HG02798 (cell line): ENCODE results near the gene LAMA5.

Experiments used
- ATAC-seq: cut with Tn5 transposase; IDR thresholded peaks from one replicate; pipeline ENCODE4 v1.9.1; 2021; ENCODE audit warnings: mild to moderate bottlenecking; ENCODE audit not compliant: unreplicated experiment, poor library complexity

Gene LAMA5

GRCh38 chr20:62361799-62362589 lies 5.1 kb downstream of the LAMA5 start:
- ATAC-seq: no peak

DNA sequence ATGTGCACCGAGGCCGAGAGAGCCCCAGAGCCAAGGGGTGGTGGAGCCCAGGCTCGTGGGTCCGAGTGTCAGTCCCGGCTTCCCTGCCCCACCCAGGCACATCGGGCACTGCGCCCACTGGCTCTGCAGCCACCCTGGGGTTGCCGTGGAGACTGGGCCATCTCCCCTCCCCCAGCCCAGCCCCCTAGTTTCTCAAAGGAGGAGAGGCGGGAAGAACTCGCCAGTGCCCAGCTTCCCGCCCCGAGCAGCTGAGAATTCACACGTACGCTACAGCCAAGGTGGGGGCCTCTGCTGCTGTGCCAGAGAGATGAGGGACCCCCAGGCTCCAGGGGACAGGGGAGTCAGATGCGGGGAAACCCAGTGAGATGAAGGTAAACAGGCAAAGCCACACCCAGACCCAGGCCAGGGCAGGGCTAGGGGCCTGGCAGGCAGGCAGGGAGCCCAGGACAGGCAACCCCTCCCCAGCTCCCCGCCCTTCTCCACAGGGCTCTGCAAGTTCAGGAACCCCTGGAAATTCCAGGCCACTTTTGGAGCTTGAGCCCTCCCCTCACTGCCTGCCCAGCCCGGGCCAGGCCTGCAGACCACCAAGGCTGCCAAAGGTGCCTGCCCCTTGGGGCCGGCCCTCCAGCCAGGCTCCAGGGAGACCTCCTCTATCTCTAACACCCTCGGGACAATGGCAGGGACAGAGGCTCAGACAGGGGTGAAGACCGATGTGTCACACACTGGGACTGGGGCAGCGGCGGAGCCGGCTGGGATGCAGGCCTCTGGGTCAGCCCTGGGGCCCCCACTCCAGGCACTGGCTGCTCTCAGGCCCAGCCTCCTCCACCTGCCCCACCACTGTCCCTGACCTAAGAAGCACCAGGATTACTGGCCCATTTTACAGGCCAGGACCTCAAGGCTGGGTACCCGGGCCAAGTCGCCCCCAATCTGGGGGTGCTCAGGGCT lies 6.0 kb downstream of the LAMA5 start:
- no peak for ATAC-seq

DNA sequence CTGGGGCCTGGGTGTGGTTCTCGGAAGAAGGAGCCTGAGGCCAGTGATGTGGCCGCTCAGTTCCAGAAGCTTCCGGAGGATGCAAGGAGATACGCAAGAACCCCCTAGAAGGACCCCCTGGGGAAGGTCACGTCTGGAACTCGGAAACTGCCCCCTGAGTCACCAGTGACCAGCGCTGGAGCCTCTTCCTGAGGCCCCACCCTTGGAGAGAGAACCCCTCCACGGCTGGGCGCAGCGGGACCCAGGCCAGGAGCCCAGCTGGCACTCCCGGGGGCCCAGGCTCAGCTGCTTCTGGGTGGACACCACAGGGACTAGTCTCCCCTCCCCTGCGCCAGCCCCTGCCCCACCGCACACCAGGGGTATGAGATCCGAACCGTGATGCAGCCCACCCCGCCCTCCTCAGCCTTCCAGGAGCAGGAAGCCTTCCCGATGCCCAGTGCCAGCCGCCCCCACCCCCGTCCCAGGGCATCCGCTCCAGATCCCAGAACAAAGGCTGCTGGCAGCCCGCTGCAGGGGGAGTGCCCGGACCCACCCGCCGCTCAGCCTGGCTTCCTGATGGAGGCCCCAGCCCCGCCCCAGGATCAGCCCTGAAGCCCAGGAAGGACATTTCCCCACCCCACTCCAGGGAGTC lies 7.5 kb downstream of the LAMA5 start:
- no peak for ATAC-seq

DNA sequence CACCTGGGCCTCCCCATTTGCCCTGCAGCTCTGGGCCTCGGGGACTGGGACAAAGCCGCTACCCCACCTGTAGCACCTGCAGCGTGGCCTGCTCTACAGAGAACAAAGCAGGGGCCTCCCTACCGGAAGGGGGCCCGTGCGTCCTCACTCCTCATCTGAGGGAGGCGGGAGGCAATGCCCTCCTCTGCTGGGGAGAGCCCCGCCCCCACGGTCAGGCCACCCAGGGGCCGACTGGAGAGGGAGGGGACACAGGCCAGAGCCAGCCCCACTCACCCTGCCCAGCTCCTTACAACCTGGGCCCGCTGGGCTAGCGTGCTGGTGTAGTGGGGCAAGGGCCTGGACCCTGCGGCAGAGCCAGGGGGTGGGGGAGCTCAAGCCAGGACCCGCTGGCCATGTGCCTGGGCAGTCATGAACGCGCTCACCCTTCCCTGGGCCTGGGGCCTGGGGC lies 8.0 kb downstream of the LAMA5 start:
- no peak for ATAC-seq

GRCh38 chr20:62358171-62359042 lies 8.7 kb downstream of the LAMA5 start:
- ATAC-seq: no peak

DNA sequence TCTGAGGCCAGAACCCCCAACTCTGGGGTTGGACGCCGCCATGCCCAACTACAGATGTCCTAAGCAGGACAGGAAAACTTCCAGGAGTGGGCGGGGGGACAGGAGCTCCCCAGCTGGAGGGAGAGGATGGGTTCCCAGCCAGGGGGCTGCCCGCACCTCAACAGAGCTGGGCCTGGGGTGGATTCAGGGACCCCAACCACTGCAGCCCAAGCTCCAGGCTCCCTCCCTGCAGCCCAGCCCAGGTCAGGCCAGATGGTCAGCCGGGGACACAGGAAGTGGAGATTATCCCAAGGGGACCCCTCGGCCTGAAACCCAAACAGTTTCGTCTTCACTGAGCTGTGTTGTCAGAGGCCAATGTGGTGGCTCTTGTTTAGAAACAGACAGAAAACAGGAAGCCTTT lies 9.4 kb downstream of the LAMA5 start:
- ATAC-seq: no peak

DNA sequence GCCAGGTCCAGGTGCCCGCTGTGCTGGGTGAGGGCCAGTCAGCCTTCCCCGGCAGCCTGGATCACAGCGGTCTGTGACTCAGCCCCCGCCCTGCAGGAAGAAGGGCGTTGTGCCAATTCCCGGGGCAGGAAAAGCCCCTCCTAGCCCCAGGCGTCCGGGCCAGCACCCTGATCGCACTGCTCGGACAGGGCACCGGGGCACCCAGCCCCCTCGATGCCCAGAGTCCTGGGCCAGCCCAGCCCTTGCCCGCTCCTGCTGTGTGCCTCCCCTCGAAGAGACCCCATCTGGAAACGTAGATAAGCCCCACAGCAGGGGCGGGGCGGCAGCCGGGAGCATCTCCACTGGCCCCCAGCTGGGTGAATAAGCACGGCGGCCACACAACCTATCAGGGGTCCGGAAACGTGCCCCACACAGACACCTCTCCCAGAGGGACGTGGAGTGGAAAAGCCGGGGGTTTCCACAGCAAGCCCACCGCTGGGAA lies 9.9 kb downstream of the LAMA5 start:
- ATAC-seq: no peak

GRCh38 chr20:62356589-62357186 lies 10.4 kb downstream of the LAMA5 start:
- no peak for ATAC-seq

DNA sequence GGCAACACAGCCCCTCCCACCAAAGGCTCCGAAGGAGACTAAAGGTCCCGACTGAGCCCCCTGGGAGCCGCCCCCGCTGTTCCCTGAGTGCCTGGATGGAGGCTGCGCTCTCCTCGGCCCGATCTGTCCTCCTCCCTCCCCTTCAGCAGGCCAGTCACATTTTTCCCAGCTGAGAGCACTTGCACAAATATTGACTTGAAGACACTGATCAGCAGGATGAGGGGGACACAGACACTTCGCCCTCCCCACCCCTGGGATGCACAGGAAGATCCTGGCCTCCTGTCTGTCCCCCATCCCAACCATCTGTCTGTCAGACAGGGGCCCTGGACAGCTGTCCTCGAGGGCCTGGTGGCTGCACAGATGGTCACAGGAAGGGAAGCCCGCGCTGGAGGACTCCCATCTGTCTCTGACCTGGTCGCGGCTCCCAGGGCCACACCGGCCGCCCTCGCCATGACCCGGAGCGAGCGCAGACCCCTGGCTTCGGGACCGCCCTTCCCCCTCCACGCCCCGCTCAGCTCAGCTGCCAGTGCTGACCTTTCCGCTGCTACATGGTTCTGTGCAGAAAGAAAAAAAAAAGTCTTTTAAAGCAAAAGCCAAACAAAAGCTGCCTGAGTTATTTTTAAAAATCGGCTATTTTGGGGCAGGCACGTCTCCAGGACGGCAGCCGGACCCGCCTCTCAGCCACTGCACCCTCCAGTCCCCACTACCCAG lies 11.1 kb downstream of the LAMA5 start:
- no peak for ATAC-seq

DNA sequence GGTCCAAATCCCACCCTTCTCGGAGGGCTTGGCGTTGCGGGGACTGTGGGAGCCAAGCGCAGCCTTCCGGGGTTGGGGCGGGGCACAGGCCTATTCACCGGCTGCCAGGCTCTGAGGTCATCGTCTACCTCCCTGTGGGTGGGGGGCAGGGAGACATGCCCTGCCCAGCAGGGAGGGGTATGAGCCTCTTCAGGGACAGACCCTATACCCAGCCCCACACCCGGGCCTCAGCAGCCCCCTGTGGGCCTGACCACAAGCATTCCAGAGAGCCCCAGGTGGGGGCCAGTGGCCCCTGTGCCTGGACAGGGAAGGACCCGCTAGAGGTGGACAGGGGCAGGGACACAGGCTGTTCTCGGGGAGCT lies 11.6 kb downstream of the LAMA5 start:
- no peak for ATAC-seq

- ATAC-seq: no peak
These were observed 12.2 kb downstream of the LAMA5 start for GRCh38 chr20:62354811-62355341.

GRCh38 chr20:62354031-62354808 lies 12.9 kb downstream of the LAMA5 start:
- ATAC-seq: no peak

- no peak for ATAC-seq
These were observed 13.7 kb downstream of the LAMA5 start for GRCh38 chr20:62353289-62354030.

DNA sequence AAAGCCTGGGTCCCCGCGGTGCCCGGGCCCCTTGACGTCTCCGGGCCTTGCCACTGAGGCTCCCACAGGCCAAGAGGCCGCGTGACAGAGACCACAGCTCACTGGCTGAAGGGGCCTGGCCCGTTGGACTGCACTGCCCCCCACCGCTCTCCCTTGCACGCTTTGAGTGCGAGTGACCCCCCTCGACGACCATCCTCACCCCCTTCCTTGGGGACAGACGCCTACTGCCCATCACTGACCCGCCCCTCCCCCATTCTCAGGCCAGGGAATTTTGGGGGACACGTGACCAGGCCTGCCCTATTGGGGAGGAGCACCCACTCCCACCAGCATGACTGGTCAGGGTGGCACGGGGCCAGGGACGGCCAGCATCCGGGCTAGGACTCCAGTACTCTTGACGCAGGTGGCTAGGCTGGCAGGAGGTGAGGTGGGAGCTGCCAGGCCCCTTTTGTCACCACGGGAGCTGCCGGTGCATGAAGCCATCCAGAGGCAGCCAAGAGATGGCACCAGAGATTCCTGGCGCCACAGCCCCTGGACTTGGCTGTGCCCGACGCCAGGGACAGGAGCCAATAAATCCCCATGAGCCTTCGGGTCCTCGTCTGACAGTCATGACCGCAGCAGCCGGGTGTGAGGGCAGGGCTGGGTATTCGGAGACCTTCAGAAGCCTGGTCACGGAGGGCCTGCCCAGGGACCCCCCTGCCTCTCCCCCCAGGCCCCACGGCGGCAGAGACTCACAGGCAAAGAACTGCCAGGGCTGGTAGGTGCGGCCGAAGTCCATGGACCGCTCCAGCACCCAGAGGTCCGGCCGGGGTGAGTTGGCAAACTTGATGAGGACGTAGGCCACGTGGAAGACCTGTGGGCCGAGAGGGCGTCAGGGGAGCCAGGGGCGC lies 14.5 kb downstream of the LAMA5 start:
- ATAC-seq: no peak

GRCh38 chr20:62351469-62352401 lies 15.4 kb downstream of the LAMA5 start:
- no peak for ATAC-seq
